GM23338 (cell line): ENCODE results near the gene RNU1-3. TPM values are rescaled to one million over a fixed set of nuclear protein-coding genes. Genes with fewer than 3 reads are reported as not detected.

Experiments used
- polyA plus RNA-seq: library from polyadenylated mRNA; unstranded; fragments of >200 nt; fragmentation: Nextera tagmentation; extraction: Ambion mirVana; gene quantifications from 2 replicates; pipeline ENCODE4 v1.2.1, GENCODE V29; 2016
- small RNA-seq: library from RNA; depleted of rRNA; stranded (forward); fragments of <200 nt; gene quantifications from one replicate; pipeline ENCODE3, GENCODE V24; 2014; ENCODE audit warnings: low replicate concordance
- total RNA-seq: library from RNA; depleted of rRNA; stranded (reverse); fragments of >200 nt; shearing (Covaris generic); gene quantifications from 2 replicates; pipeline ENCODE4 v1.2.3, GENCODE V29; 2014; rRNA removed

RNU1-3 gene
- total and polyA plus RNA-seq, 2 experiments from 2014 or later, result not detected

Small RNA genes within 50 kb of the gene (small RNA-seq; reads per million reads assigned to genes)
- gene RNU1-3, result not detected

Other genes with a start within 250 kb of the RNU1-3 start
- gene SPATA21, start 229.5 kb downstream of the RNU1-3 start, total RNA-seq, result 2.6 TPM in 1 of 2 replicates, not detected in the other
- not detected in 2 replicates for gene SPATA21, start 229.5 kb downstream of the RNU1-3 start, polyA plus RNA-seq
- 28.9 and 32.9 TPM in 2 replicates for gene NECAP2, start 226.2 kb downstream of the RNU1-3 start, total RNA-seq
- gene NECAP2, start 226.2 kb downstream of the RNU1-3 start, polyA plus RNA-seq, result 16.9 and 20.2 TPM in 2 replicates
- under 0.01 TPM in 1 of 2 replicates, not detected in the other for gene RNU1-1, start 152.7 kb downstream of the RNU1-3 start, total RNA-seq
- not detected in 2 replicates for gene RNU1-1, start 152.7 kb downstream of the RNU1-3 start, polyA plus RNA-seq
- 7.5 and 11.8 TPM in 2 replicates for gene NBPF1, start 53.4 kb downstream of the RNU1-3 start, total RNA-seq
- gene NBPF1, start 53.4 kb downstream of the RNU1-3 start, polyA plus RNA-seq, result 9.0 and 9.5 TPM in 2 replicates
- under 0.01 TPM in 1 of 2 replicates, not detected in the other for gene RNU1-4, start 73.6 kb upstream of the RNU1-3 start, total RNA-seq
- not detected in 2 replicates for gene RNU1-4, start 73.6 kb upstream of the RNU1-3 start, polyA plus RNA-seq
- gene RNU1-2, start 229.0 kb upstream of the RNU1-3 start, total RNA-seq, result under 0.01 TPM in 1 of 2 replicates, not detected in the other
- not detected in 2 replicates for gene RNU1-2, start 229.0 kb upstream of the RNU1-3 start, polyA plus RNA-seq